HG03039 (cell line): ENCODE measurements around the gene GPD1.

Experiments used
- ATAC-seq: cut with Tn5 transposase; IDR thresholded peaks from one replicate; pipeline ENCODE4 v1.9.1; 2021; ENCODE audit warnings: mild to moderate bottlenecking, moderate library complexity; ENCODE audit not compliant: unreplicated experiment

Gene GPD1

GRCh38 chr12:50103767-50104321, at the start of gene GPD1:
Gene GPD1 (plus strand): TSS chr12:50104008. CDS start chr12:50104051, 43 bp downstream.
- no peak for ATAC-seq

- no peak for ATAC-seq
These were observed 47.8 kb upstream of the GPD1 start for GRCh38 chr12:50055831-50056638.

DNA sequence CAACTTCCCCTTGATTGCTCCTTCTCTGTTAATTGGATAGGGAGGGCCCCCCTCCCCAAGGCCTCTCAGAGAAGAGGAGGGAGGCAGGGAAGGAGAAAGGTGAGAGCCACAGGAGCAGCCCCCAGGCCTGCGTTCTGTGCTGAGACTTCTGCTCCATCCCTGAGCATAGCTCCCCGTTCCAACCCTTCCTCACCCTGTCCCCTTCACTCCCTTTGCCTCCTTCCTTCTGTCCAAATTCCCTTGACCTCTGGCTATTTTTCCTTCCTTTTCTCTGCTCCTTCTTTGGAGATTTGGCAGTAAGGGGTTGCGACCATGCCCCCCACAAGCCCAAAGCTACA, 47.2 kb upstream of the GPD1 start:
- no peak for ATAC-seq

GRCh38 chr12:50057000-50057841, 46.6 kb upstream of the GPD1 start, which contains the start of gene ASIC1:
Gene ASIC1 (plus strand): TSS chr12:50057596. CDS start chr12:50058767, 1,171 bp downstream.
- no peak for ATAC-seq

GRCh38 chr12:50057896-50058670, 45.7 kb upstream of the GPD1 start:
- ATAC-seq, result no peak

- ATAC-seq, result no peak
These were observed 45.0 kb upstream of the GPD1 start for GRCh38 chr12:50058743-50059312.

DNA sequence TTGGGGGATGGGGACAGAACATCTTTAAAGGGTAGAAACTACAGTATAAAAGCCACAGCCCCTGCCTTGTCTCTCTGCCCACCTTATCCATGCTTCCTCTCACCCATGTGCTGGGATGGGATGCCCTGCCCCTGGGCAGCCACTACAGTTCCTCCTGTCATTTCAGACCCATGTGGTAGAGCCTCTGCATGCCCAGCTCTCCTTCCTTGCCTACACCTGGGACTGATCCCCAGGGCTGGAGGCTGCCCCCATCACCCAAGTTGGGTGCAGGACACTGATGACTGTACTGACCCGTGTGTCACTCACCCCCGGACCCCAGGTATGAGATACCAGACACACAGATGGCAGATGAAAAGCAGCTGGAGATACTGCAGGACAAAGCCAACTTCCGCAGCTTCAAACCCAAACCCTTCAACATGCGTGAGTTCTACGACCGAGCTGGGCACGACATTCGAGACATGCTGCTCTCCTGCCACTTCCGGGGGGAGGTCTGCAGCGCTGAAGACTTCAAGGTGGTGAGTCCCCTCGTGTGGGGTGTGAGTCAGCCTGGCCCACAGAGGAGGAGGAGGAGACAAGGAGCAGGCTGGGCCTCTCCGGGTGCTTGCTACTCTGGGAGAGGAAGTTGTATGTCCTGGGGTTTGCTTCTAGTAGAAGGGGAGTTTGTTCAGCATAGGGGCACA, 44.2 kb upstream of the GPD1 start:
- no peak for ATAC-seq

DNA sequence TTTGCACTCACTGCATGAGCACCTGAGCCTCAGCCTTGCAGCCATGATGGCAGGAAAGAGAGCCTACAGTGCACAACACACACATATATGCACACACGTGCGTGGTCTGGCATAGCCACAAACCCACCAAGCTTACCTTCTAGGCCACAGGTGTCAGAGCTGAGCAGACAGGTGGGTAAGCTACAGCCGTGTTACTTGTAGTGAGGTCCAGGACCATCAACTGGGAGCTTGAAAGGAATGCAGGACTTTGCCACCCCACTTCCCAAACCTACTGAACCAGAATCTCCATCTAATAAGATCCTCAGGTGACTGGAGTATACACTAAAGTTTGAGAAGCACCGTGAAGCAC, 43.7 kb upstream of the GPD1 start:
- no peak for ATAC-seq

DNA sequence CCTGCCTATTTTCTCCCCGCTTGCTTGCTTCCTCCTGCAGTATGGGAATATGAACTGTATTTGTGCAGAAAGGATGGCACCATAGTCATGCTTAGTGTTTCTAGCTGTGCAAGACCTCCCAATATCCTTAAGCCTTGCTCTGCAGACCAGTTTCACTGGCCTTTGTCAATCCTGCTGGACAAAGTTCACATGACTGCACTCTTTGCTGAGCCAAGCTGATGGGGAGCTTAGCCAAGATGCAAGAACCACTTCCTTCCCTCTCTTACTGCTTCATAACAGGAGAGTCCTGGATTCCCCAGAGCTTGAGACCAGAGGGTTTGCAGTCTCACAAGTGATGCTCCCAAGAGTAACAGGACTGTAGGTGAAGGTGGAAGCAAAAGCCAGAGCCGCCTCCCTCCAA, 42.6 kb upstream of the GPD1 start:
- no peak for ATAC-seq

GRCh38 chr12:50061946-50062686, 41.7 kb upstream of the GPD1 start:
- ATAC-seq, result no peak

DNA sequence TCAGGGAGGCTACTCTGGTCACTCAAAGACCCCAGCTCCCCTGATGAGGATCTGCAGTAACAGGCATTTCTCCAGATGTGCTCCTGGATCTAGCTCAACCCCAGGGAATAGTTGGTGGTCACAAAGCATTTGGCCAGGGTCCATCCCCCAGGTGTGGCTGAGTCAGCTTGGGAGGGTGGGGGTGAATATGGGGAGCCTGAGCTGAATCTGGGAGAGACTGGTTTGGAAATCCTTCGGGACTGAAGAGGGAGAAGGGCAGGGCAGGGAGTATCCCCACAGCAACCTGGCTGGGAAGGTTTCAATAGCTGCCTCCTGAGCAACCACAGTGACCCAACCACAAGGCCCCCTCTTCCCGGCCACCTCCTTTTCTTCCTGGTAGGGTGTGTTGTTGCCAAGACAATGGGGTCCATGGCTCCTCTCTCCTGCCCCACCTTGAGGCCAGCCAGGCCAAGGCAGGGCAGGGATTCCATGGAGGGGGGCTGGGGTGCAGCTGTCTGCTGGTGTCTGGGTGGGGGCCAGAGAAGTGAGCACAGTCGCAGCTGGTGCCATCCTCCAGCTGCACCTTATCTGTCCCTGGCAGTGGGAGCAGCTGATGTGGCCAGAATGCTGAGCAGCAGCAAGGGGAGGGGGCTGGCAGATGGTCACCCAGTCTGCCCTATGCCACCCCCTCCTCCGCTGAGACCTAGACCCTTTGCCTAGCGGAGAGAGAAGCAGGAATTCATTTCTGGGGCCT, 40.9 kb upstream of the GPD1 start:
- no peak for ATAC-seq

GRCh38 chr12:50065726-50066310, 38.0 kb upstream of the GPD1 start:
- no peak for ATAC-seq

GRCh38 chr12:50066402-50066801, 37.4 kb upstream of the GPD1 start:
- no peak for ATAC-seq

- no peak for ATAC-seq
These were observed 34.7 kb upstream of the GPD1 start for GRCh38 chr12:50069069-50069468.

GRCh38 chr12:50069539-50069938, 34.3 kb upstream of the GPD1 start:
- ATAC-seq, result no peak

- ATAC-seq, result no peak
These were observed 33.3 kb upstream of the GPD1 start for GRCh38 chr12:50070314-50071060.

DNA sequence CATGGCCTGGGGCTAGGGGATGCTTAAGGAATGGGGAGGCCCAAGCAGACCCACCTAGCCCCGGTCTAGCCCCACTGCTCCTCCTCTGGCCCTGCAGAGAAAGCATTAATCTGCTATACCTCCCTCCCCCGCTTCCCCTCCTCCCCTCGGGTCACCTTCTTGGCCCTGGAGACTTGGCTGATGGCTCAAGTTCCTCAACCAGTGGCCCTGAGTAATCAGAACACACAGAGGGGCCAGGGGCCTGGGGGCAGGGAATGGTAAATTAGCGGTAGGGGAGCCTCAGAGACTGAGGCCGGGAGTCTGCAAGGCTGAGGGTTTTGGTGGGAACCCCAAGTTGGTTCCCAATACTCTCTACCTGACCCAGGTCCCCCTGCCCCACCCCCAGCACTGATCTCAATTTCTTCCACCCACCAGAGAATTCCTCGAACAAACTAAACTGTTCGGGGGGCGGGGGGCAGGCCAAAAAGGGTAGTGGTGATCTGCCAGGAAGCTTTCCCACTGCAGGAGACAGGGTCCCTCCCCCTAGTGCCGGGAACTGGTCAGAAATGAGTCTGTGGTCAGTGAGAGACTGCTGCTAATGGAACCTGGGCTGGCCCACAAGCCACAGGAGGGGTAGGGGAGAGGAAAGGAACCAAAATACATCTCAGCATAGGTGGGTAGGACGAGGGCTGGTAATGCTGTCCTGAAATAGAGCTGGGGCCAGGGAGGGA, 31.5 kb upstream of the GPD1 start:
- no peak for ATAC-seq
